ENCODE results near the gene NRF1. TPM values are rescaled to one million over a fixed set of nuclear protein-coding genes. Genes with fewer than 3 reads are reported as not detected.

NRF1 gene
- total RNA-seq, 1 experiment from 2014 or later = 14.0 TPM

DNA sequence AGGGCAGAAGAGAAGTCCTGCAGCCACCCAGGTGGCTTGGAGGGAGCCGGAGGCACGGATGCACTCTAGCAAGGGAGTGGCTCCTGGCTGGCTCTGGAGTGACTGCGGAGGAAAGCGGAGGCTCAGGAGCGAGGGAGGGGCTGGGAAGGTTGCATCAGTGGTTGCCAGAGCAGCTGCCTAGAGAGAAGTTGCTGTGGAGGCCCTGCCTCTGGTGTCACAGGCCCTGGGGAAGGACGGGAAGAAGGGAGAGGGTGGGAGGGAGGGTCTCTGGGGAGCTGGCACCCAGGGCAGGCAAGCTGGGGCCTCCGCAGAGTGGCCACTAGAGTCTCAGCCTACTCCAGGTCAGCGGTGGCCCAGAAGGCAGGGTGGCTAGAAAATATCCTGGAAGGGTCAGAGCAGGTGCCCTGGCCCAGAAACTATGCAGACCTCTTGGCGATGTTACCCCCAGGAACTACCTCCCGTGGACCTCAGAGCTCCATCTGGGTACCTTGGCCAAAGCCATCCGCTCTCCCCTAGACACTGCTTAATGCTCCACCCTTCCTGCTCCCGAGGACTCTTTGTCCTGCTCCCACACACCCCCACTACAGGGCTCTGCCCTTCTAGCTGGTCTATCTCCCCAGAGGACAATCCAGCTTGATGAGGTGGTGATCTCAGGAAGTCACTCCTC lies 164.3 kb downstream of the NRF1 start:
- Histone ChIP-seq H3K27me3 (ENCODE audit: control insufficient read depth, insufficient read depth, low read length) (no peaks in the 10 kb centered on the region), H3K4me3 (ENCODE audit: low read depth in 2 of 2, low read length in 2 of 2) (no peak overlapping the region), H3K4me1 (ENCODE audit: control insufficient read depth, insufficient read depth, low read length) (peaks cover 3% of the 10 kb centered on the region; the same call in 1 of the 2 replicates), H3K9me3 (ENCODE audit: control insufficient read depth, insufficient read depth, low read depth, low read length) (no peaks in the 10 kb centered on the region), H3K36me3 (ENCODE audit: control insufficient read depth, insufficient read depth, low read length) (no peaks in the 10 kb centered on the region), H3K27ac (ENCODE audit: low read length) (no peak overlapping the region)
- ATAC-seq (no peak), DNase-seq (ENCODE audit: low read depth, low spot score) (no peak)
- in situ Hi-C loops (cut with HindIII; ENCODE audit: low pct_unique_long_range_greater_than_20kb, low sequenced_read_pairs) = no loop called here
- CTCF ChIA-PET = no interaction called here
- POLR2A ChIA-PET = no interaction called here
- intact Hi-C loops (cut with micrococcal nuclease; ENCODE audit: unreplicated experiment) = no loop called here
- no TSS peak for BruUV-seq (replicated peaks)
- TF ChIP-seq POLR2AphosphoS5 (IDR thresholded peaks at IDR 0.05; ENCODE audit: low read depth, low read length) (no peak), SIN3A (IDR thresholded peaks at IDR 0.05; ENCODE audit: borderline replicate concordance, insufficient read depth, low read depth, low read length) (no peak), TCF7L2 (IDR thresholded peaks at IDR 0.05; ENCODE audit: low read depth, low read length) (no peak)
- TF ChIP-seq, protein P1, sequence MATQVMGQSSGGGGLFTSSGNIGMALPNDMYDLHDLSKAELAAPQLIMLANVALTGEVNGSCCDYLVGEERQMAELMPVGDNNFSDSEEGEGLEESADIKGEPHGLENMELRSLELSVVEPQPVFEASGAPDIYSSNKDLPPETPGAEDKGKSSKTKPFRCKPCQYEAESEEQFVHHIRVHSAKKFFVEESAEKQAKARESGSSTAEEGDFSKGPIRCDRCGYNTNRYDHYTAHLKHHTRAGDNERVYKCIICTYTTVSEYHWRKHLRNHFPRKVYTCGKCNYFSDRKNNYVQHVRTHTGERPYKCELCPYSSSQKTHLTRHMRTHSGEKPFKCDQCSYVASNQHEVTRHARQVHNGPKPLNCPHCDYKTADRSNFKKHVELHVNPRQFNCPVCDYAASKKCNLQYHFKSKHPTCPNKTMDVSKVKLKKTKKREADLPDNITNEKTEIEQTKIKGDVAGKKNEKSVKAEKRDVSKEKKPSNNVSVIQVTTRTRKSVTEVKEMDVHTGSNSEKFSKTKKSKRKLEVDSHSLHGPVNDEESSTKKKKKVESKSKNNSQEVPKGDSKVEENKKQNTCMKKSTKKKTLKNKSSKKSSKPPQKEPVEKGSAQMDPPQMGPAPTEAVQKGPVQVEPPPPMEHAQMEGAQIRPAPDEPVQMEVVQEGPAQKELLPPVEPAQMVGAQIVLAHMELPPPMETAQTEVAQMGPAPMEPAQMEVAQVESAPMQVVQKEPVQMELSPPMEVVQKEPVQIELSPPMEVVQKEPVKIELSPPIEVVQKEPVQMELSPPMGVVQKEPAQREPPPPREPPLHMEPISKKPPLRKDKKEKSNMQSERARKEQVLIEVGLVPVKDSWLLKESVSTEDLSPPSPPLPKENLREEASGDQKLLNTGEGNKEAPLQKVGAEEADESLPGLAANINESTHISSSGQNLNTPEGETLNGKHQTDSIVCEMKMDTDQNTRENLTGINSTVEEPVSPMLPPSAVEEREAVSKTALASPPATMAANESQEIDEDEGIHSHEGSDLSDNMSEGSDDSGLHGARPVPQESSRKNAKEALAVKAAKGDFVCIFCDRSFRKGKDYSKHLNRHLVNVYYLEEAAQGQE (IDR thresholded peaks at IDR 0.05; ENCODE audit: insufficient read depth in 1 of 2, low read depth in 2 of 2, low read length in 1 of 2) = no peak
- TF ChIP-seq, protein P2, sequence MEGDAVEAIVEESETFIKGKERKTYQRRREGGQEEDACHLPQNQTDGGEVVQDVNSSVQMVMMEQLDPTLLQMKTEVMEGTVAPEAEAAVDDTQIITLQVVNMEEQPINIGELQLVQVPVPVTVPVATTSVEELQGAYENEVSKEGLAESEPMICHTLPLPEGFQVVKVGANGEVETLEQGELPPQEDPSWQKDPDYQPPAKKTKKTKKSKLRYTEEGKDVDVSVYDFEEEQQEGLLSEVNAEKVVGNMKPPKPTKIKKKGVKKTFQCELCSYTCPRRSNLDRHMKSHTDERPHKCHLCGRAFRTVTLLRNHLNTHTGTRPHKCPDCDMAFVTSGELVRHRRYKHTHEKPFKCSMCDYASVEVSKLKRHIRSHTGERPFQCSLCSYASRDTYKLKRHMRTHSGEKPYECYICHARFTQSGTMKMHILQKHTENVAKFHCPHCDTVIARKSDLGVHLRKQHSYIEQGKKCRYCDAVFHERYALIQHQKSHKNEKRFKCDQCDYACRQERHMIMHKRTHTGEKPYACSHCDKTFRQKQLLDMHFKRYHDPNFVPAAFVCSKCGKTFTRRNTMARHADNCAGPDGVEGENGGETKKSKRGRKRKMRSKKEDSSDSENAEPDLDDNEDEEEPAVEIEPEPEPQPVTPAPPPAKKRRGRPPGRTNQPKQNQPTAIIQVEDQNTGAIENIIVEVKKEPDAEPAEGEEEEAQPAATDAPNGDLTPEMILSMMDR (IDR thresholded peaks at IDR 0.05) = no peak

DNA sequence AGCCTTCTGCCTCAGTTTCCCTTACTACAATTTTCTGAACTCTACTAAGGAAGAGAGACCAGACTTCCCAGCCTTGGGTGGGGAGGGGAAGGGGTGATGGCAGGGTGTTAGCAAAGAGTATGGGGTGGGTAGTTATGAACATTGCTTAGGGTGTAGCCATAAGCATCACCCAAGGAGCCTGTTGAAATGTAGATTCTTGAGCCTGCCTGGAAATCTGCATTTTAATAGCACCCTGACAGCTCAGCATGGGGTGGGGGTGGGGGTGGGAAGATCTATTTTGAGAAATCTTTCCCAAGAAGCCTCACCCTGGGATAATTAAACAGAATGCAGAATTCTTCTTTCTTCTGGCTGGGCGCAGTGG lies 164.8 kb downstream of the NRF1 start:
- no peaks in the 10 kb centered on the region for H3K27me3 ChIP-seq (ENCODE audit: control insufficient read depth, insufficient read depth, low read length)
- ChIA-PET CTCF (no interaction called here), POLR2A (no interaction called here)
- H3K9me3 ChIP-seq (ENCODE audit: control insufficient read depth, insufficient read depth, low read depth, low read length) = no peaks in the 10 kb centered on the region
- intact Hi-C loops (cut with micrococcal nuclease; ENCODE audit: unreplicated experiment) (no loop called here), in situ Hi-C loops (cut with HindIII; ENCODE audit: low pct_unique_long_range_greater_than_20kb, low sequenced_read_pairs) (no loop called here)
- no peak overlapping the region for H3K27ac ChIP-seq (ENCODE audit: low read length)
- H3K36me3 ChIP-seq (ENCODE audit: control insufficient read depth, insufficient read depth, low read length) = no peaks in the 10 kb centered on the region
- no peak overlapping the region for H3K4me3 ChIP-seq (ENCODE audit: low read depth in 2 of 2, low read length in 2 of 2)
- ATAC-seq = no peak
- BruUV-seq (replicated peaks) = no TSS peak
- DNase-seq (ENCODE audit: low read depth, low spot score) = no peak
- H3K4me1 ChIP-seq (ENCODE audit: control insufficient read depth, insufficient read depth, low read length) = peaks cover 6% of the 10 kb centered on the region
- no peak for TF ChIP-seq POLR2AphosphoS5 (IDR thresholded peaks at IDR 0.05; ENCODE audit: low read depth, low read length)
- TF ChIP-seq, protein P1 (IDR thresholded peaks at IDR 0.05; ENCODE audit: insufficient read depth in 1 of 2, low read depth in 2 of 2, low read length in 1 of 2) = no peak
- TF ChIP-seq TCF7L2 (IDR thresholded peaks at IDR 0.05; ENCODE audit: low read depth, low read length) = no peak
- TF ChIP-seq SIN3A (IDR thresholded peaks at IDR 0.05; ENCODE audit: borderline replicate concordance, insufficient read depth, low read depth, low read length) = no peak
